H1 (cell line): ENCODE results near the gene ARFRP1. TPM values are rescaled to one million over a fixed set of nuclear protein-coding genes. Genes with fewer than 3 reads are reported as not detected.

Experiments
- CTCF ChIA-PET: fragments of 300-600 bp; sonication (Branson Sonifier 250); formaldehyde crosslinking; loops from one replicate; lab custom pipeline; 2021; ENCODE audit not compliant: partially characterized antibody; lab: Charles Lee
- POLR2A ChIA-PET: fragments of 300-600 bp; sonication (Branson Sonifier 250); formaldehyde crosslinking; loops from one replicate; lab custom pipeline; 2021; ENCODE audit warnings: inconsistent platforms; ENCODE audit not compliant: partially characterized antibody; lab: Charles Lee
- DNase-seq, 2 experiments: peaks; one replicate each; pipeline versions ENCODE4 v3.0.0 to v3.0.0-alpha.2; 2010 to 2022; ENCODE audit warnings: low spot score in 2 of 2, low read depth in 1 of 2, mixed read lengths in 1 of 2
- FAIRE-seq: peaks from 2 replicates; lab custom pipeline; 2011; peaks lifted over from hg19 to GRCh38; lab: Jason Lieb, UNC
- H2AFZ ChIP-seq: 2 replicates; pipeline ENCODE4 v1.8.1; 2012; ENCODE audit warnings: low read length, inconsistent platforms
- H2AK5ac ChIP-seq: 2 replicates; pipeline ENCODE4 v1.6.1; 2013; ENCODE audit warnings: low read depth, low read length
- H2BK120ac ChIP-seq: replicated peaks from 2 replicates; pipeline ENCODE3; 2013; ENCODE audit warnings: low read depth, low read length, inconsistent platforms
- H2BK12ac ChIP-seq: 2 replicates; pipeline ENCODE4 v1.6.1; 2013; ENCODE audit warnings: low read depth, low read length
- H2BK15ac ChIP-seq: 2 replicates; pipeline ENCODE4 v1.6.1; 2013; ENCODE audit warnings: low read length
- H2BK20ac ChIP-seq: 2 replicates; pipeline ENCODE4 v1.6.1; 2013; ENCODE audit warnings: low read length
- H2BK5ac ChIP-seq: 2 replicates; pipeline ENCODE4 v1.6.1; 2013; ENCODE audit warnings: low read depth, low read length
- H3K14ac ChIP-seq: 2 replicates; pipeline ENCODE4 v1.6.1; 2013; ENCODE audit warnings: inconsistent platforms; ENCODE audit not compliant: insufficient read length
- H3K18ac ChIP-seq: 2 replicates; pipeline ENCODE4 v1.6.1; 2013; ENCODE audit warnings: low read length; ENCODE audit errors: extremely low read depth
- H3K23ac ChIP-seq: 2 replicates; pipeline ENCODE4 v1.6.1; 2013; ENCODE audit warnings: inconsistent platforms; ENCODE audit not compliant: insufficient read length
- H3K23me2 ChIP-seq: 2 replicates; pipeline ENCODE4 v1.6.1; 2013; ENCODE audit warnings: low read depth, low read length
- H3K27ac ChIP-seq: 2 replicates; pipeline ENCODE4 v1.6.1; 2011; ENCODE audit warnings: low read depth, low read length, inconsistent platforms
- H3K27me3 ChIP-seq, 4 experiments: replicated peaks in 1 of 4; 1 replicate in 1 of 4; 2 replicates in 3 of 4; pipeline versions ENCODE4 v1.6.1 to v1.8.1; 2011 to 2013; ENCODE audit warnings: low read length in 3 of 4, mild to moderate bottlenecking in 3 of 4, inconsistent platforms in 2 of 4, mixed read lengths in 2 of 4, moderate library complexity in 1 of 4; ENCODE audit not compliant: control insufficient read depth in 3 of 4, insufficient read depth in 3 of 4; ENCODE audit errors: extremely low read depth in 1 of 4
- H3K36me3 ChIP-seq, 4 experiments: 2 replicates each; pipeline versions ENCODE4 v1.6.1 to v1.8.1; 2011 to 2013; ENCODE audit warnings: mild to moderate bottlenecking in 4 of 4, low read length in 3 of 4, moderate library complexity in 2 of 4, control low read depth in 1 of 4, inconsistent platforms in 1 of 4; ENCODE audit not compliant: insufficient read depth in 4 of 4, control insufficient read depth in 2 of 4
- H3K4ac ChIP-seq: replicated peaks from 2 replicates; pipeline ENCODE3; 2013; ENCODE audit warnings: low read length, low read depth, mixed read lengths, inconsistent platforms; ENCODE audit not compliant: insufficient read length
- H3K4me1 ChIP-seq, 4 experiments: replicated peaks in 1 of 4; 1 replicate in 1 of 4; 2 replicates in 3 of 4; pipeline versions ENCODE4 v1.6.1 to v1.8.1; 2011 to 2013; ENCODE audit warnings: low read length in 3 of 4, inconsistent platforms in 2 of 4, mixed read lengths in 1 of 4; ENCODE audit not compliant: insufficient read depth in 4 of 4, control insufficient read depth in 3 of 4
- H3K4me2 ChIP-seq, 2 experiments: 2 replicates each; pipeline versions ENCODE4 v1.6.1 to v1.8.1; 2011 to 2013; ENCODE audit warnings: low read depth in 2 of 2, low read length in 2 of 2, control low read depth in 1 of 2, inconsistent platforms in 1 of 2, mild to moderate bottlenecking in 1 of 2; ENCODE audit not compliant: insufficient read depth in 1 of 2
- H3K4me3 ChIP-seq, 4 experiments: fragments of 200-600, 300-600 bp in 1 of 4; sonication (generic), shearing (Covaris generic), sonication (Bioruptor Twin) in 1 of 4; 2 replicates each; pipeline versions ENCODE4 v1.5.1 to v1.8.1; 2011 to 2016; ENCODE audit warnings: low read length in 4 of 4, low read depth in 3 of 4, control low read depth in 2 of 4, inconsistent platforms in 2 of 4, mild to moderate bottlenecking in 2 of 4, mixed read lengths in 1 of 4, moderate library complexity in 1 of 4; ENCODE audit not compliant: insufficient read depth in 2 of 4; ENCODE audit errors: extremely low read depth in 1 of 4
- H3K56ac ChIP-seq: replicated peaks from 2 replicates; pipeline ENCODE3; 2013; ENCODE audit warnings: low read depth, mild to moderate bottlenecking, mixed read lengths, low read length, inconsistent platforms; ENCODE audit not compliant: insufficient read length
- H3K79me1 ChIP-seq: 2 replicates; pipeline ENCODE4 v1.6.1; 2013; ENCODE audit warnings: low read depth, low read length, control low read depth
- H3K79me2 ChIP-seq, 2 experiments: 2 replicates each; pipeline versions ENCODE4 v1.6.1 to v1.8.1; 2012 to 2013; ENCODE audit warnings: low read length in 2 of 2, mild to moderate bottlenecking in 2 of 2, inconsistent platforms in 1 of 2; ENCODE audit not compliant: insufficient read depth in 2 of 2, control insufficient read depth in 1 of 2
- H3K9ac ChIP-seq, 4 experiments: replicated peaks in 1 of 4; 1 replicate in 1 of 4; 2 replicates in 3 of 4; pipeline versions ENCODE4 v1.6.1 to v1.8.1; 2011 to 2013; ENCODE audit warnings: low read depth in 3 of 4, low read length in 3 of 4, control low read depth in 2 of 4, mild to moderate bottlenecking in 2 of 4, moderate library complexity in 2 of 4, inconsistent platforms in 1 of 4; ENCODE audit errors: extremely low read depth in 1 of 4
- H3K9me3 ChIP-seq, 2 experiments: 2 replicates each; pipeline versions ENCODE4 v1.6.1 to v1.8.1; 2012 to 2013; ENCODE audit warnings: mild to moderate bottlenecking in 2 of 2, moderate library complexity in 2 of 2, control low read depth in 1 of 2, inconsistent platforms in 1 of 2, low read depth in 1 of 2, low read length in 1 of 2, mixed read lengths in 1 of 2; ENCODE audit not compliant: insufficient read depth in 2 of 2
- H4K20me1 ChIP-seq, 2 experiments: replicated peaks in 1 of 2; 2 replicates each; pipeline versions ENCODE3 to v1.8.1; 2011 to 2013; ENCODE audit warnings: inconsistent platforms in 2 of 2, low read length in 2 of 2, mild to moderate bottlenecking in 1 of 2; ENCODE audit not compliant: insufficient read depth in 2 of 2, control insufficient read depth in 1 of 2
- H4K5ac ChIP-seq: 2 replicates; pipeline ENCODE4 v1.6.1; 2013; ENCODE audit warnings: low read length, low read depth, mixed read lengths, inconsistent platforms; ENCODE audit not compliant: insufficient read length
- H4K8ac ChIP-seq: 2 replicates; pipeline ENCODE4 v1.8.0; 2013; ENCODE audit warnings: mild to moderate bottlenecking, moderate library complexity, low read length, inconsistent platforms; ENCODE audit not compliant: insufficient read depth; ENCODE audit errors: extremely low read depth
- H4K91ac ChIP-seq: replicated peaks from 2 replicates; pipeline ENCODE3; 2013; ENCODE audit warnings: low read length, mixed read lengths, inconsistent platforms; ENCODE audit not compliant: insufficient read length
- CBX8 ChIP-seq: fragments of 300-800, 300-1000 bp; sonication (generic); IDR thresholded peaks from 2 replicates; pipeline ENCODE4 v1.7.1; 2016; ENCODE audit warnings: low read depth, low read length, borderline replicate concordance
- CEBPB ChIP-seq: IDR thresholded peaks from 2 replicates; pipeline ENCODE4 v1.6.1; 2012; ENCODE audit warnings: low read depth, low read length
- CHD2 ChIP-seq: IDR thresholded peaks from 2 replicates; pipeline ENCODE4 v1.6.1; 2012; ENCODE audit warnings: low read length, improper control_type of control experiment
- CREB1 ChIP-seq: IDR thresholded peaks from 2 replicates; pipeline ENCODE4 v1.6.1; 2012; ENCODE audit warnings: inconsistent platforms
- EP300 ChIP-seq, 2 experiments: IDR thresholded peaks; 1 replicate in 1 of 2; 2 replicates in 1 of 2; pipeline ENCODE4 v1.6.1; 2011 to 2012; ENCODE audit warnings: low read depth in 2 of 2, low read length in 2 of 2, mild to moderate bottlenecking in 2 of 2, borderline replicate concordance in 1 of 2, inconsistent platforms in 1 of 2, moderate library complexity in 1 of 2
- FOSL1 ChIP-seq: IDR thresholded peaks from 2 replicates; pipeline ENCODE4 v1.6.1; 2011; ENCODE audit warnings: mild to moderate bottlenecking, low read depth, low read length, moderate library complexity; ENCODE audit not compliant: insufficient read depth
- HDAC6 ChIP-seq: IDR thresholded peaks from one replicate; pipeline ENCODE4 v1.7.1; 2012; ENCODE audit warnings: low read depth, mild to moderate bottlenecking, inconsistent platforms, low read length, moderate library complexity
- KDM1A ChIP-seq: fragments of 200-600, 300-600 bp; sonication (generic); IDR thresholded peaks from 2 replicates; pipeline ENCODE4 v1.7.1; 2016; ENCODE audit warnings: mild to moderate bottlenecking, low read length, borderline replicate concordance
- NANOG ChIP-seq: IDR thresholded peaks from 2 replicates; pipeline ENCODE4 v1.6.1; 2011; ENCODE audit warnings: low read length, low read depth, mild to moderate bottlenecking, inconsistent platforms; ENCODE audit not compliant: insufficient read depth, poor library complexity, severe bottlenecking
- POLR2AphosphoS5 ChIP-seq: IDR thresholded peaks from 2 replicates; pipeline ENCODE4 v1.6.1; 2011; ENCODE audit warnings: low read depth, low read length
- SP1 ChIP-seq: IDR thresholded peaks from 2 replicates; pipeline ENCODE4 v1.6.1; 2011; ENCODE audit warnings: low read depth, low read length
- SP2 ChIP-seq: IDR thresholded peaks from 2 replicates; pipeline ENCODE4 v1.6.1; 2012; ENCODE audit warnings: mild to moderate bottlenecking, low read length, inconsistent platforms
- SUZ12 ChIP-seq: fragments of 200-600 bp; sonication (generic); IDR thresholded peaks from 2 replicates; pipeline ENCODE4 v1.6.1; 2012; ENCODE audit warnings: mild to moderate bottlenecking, inconsistent platforms, low read length, moderate library complexity, mixed read lengths
- TAF7 ChIP-seq: optimal IDR thresholded peaks from 2 replicates; pipeline ENCODE3; 2011; ENCODE audit warnings: low read depth, mild to moderate bottlenecking, inconsistent platforms, low read length, moderate library complexity, borderline replicate concordance
- YY1 ChIP-seq: IDR thresholded peaks from 2 replicates; pipeline ENCODE4 v1.6.1; 2011; ENCODE audit warnings: low read depth, mild to moderate bottlenecking, low read length
- WGBS, 2 experiments: shearing (Covaris generic) in 1 of 2; methylation state at CpG; one replicate each; pipeline versions ENCODE4 v1.1.6 to v1.1.7; 2013 to 2015; ENCODE audit warnings: low lambda C conversion rate in 2 of 2, mixed read lengths in 2 of 2, inconsistent platforms in 1 of 2, low coverage in 1 of 2, missing lambda C conversion rate in 1 of 2; ENCODE audit not compliant: insufficient replicate concordance in 2 of 2, insufficient coverage in 1 of 2, insufficient read length in 1 of 2; ENCODE audit errors: extremely low coverage in 1 of 2, missing lambda C conversion rate in 1 of 2; 5-methylcytosine and 5-hydroxymethylcytosine counted together
- polyA plus RNA-seq, 7 experiments: library from polyadenylated mRNA; depleted of rRNA in 3 of 7; stranded (reverse) in 5 of 7; unstranded in 2 of 7; fragments of >200 nt in 5 of 7; fragments of 200-250 nt in 2 of 7; gene quantifications; 1 replicate in 5 of 7; 2 replicates in 1 of 7; 4 replicates in 1 of 7; pipeline versions ENCODE4 v1.2.1 to v1.2.3, GENCODE V29; 2011 to 2013; ENCODE audit warnings: missing spikeins in 2 of 7, mixed read lengths in 2 of 7
- total RNA-seq: library from RNA; stranded (reverse); fragmentation: NEBNext Ultra II Directional; extraction: Animal tissue kit (Norgen Biotek cat#: 25700); gene quantifications from 2 replicates; pipeline ENCODE4 v1.2.1, GENCODE V29; 2021

ARFRP1 gene
- total and polyA plus RNA-seq, 2 of the 8 experiments (the other 6 are each of a cell fraction or from before 2014, with no cell fraction given): 12.9 to 22.9 TPM

- H3K9me3 ChIP-seq: no peaks in the 10 kb centered on the region
- H3K4ac ChIP-seq: no peak overlapping the region
- no peak overlapping the region for H4K91ac ChIP-seq
- H3K4me1 ChIP-seq: no peaks in the 10 kb centered on the region
- H2BK15ac ChIP-seq: no peak overlapping the region
- no peak overlapping the region for H2AFZ ChIP-seq
- H3K18ac ChIP-seq: no peak overlapping the region
- peaks cover 0 to 3% of the 10 kb centered on the region in 2 experiments for H4K20me1 ChIP-seq
- ChIA-PET CTCF (interaction anchor here (0.7 to 1.4 kb wide), 3 partner anchors 21 to 1458 kb away, joined by 3 read pairs; no protein-coding TSS in a partner anchor), POLR2A (interaction anchor here (0.6 to 2.2 kb wide), 5 partner anchors 11 to 173 kb away, joined by 3 to 5 read pairs (median 4); partner anchors contain the start of genes ARFRP1, LIME1, SLC2A4RG and ZGPAT)
- H3K14ac ChIP-seq: no peak overlapping the region
- H3K23me2 ChIP-seq: no peaks in the 10 kb centered on the region
- no peak for FAIRE-seq
- H2BK20ac ChIP-seq: no peak overlapping the region
- no peak overlapping the region for H3K56ac ChIP-seq
- peaks cover 0 to 43% of the 10 kb centered on the region in 2 experiments; a peak in 2 of 4 replicates for H3K79me2 ChIP-seq
- peaks cover 3% of the 10 kb centered on the region; the same call in 1 of the 2 replicates for H3K79me1 ChIP-seq
- H3K23ac ChIP-seq: no peak overlapping the region
- no peak overlapping the region for H3K4me2 ChIP-seq
- no peak overlapping the region for H4K5ac ChIP-seq
- H2BK5ac ChIP-seq: no peak overlapping the region
- no peak overlapping the region for H2BK120ac ChIP-seq
- H2AK5ac ChIP-seq: no peak overlapping the region
- H3K9ac ChIP-seq: no peak overlapping the region
- peaks cover 0 to 9% (median 2%) of the 10 kb centered on the region in 4 experiments; a peak in 4 of 8 replicates for H3K36me3 ChIP-seq
- DNase-seq: no peak
- H3K27ac ChIP-seq: no peak overlapping the region
- H2BK12ac ChIP-seq: no peak overlapping the region
- no peak overlapping the region for H3K4me3 ChIP-seq
- no peaks in the 10 kb centered on the region for H3K27me3 ChIP-seq
- 83% methylated on average over 1 of the region's 2 CpGs; no CpG with 5 or more reads in 1 of the 2 experiments for WGBS, 2 experiments
- no peak overlapping the region for H4K8ac ChIP-seq
- TF ChIP-seq CHD2 (no peak), CREB1 (no peak), HDAC6 (no peak), SUZ12 (no peak), SP1 (no peak), SP2 (no peak), POLR2AphosphoS5 (no peak), TAF7 (no peak), YY1 (no peak), KDM1A (no peak), FOSL1 (no peak), CEBPB (no peak), CBX8 (no peak), NANOG (no peak), EP300 (IDR thresholded peaks at IDR 0.05; ENCODE audit: borderline replicate concordance in 1 of 2, low read depth in 2 of 2, low read length in 2 of 2) (no peak)
Measured at GRCh38 chr20:63718996-63719395, 11.2 kb upstream of the ARFRP1 start.
